ENCODE data around the gene ELF2. TPM values are rescaled to one million over a fixed set of nuclear protein-coding genes. Genes with fewer than 3 reads are reported as not detected.
"Not testable (repeated sequence)": the region's sequence is repeated elsewhere in the genome, so short reads cannot be mapped to it uniquely, and the experiment has no call there.

The ELF2 gene
- polyA plus RNA-seq, 1 of the 3 experiments (the other 2 are of a cell fraction): 14.0 TPM

- H3K4me3 ChIP-seq (ENCODE audit: low read depth in 2 of 2, low read length in 1 of 2): no peak overlapping the region
- H3K9me3 ChIP-seq: no peaks in the 10 kb centered on the region
- ChIA-PET CTCF (interaction anchor here (0.6 to 1.3 kb wide), 4 partner anchors 64 to 267 kb away, joined by 3 read pairs; partner anchors contain the start of gene NDUFC1), POLR2A (no interaction called here)
- H3K4me1 ChIP-seq (ENCODE audit: control insufficient read depth in 1 of 2, insufficient read depth in 2 of 2, low read depth in 1 of 2, low read length in 1 of 2): no peaks in the 10 kb centered on the region; a peak in 1 of 4 replicates
- no peak overlapping the region for H2AFZ ChIP-seq (ENCODE audit: low read depth)
- TF ChIP-seq MXI1 (IDR thresholded peaks at IDR 0.05; ENCODE audit: low read depth, low read length) (no peak), NRF1 (IDR thresholded peaks at IDR 0.05; ENCODE audit: low read depth, low read length) (no peak), RAD21 (IDR thresholded peaks at IDR 0.05; ENCODE audit: low read length) (no peak), ELF1 (IDR thresholded peaks at IDR 0.05) (no peak), GATA2 (CRISPR knock-in tag; IDR thresholded peaks at IDR 0.05) (no peak), EP300 (IDR thresholded peaks at IDR 0.05; ENCODE audit: borderline replicate concordance in 1 of 2, low read depth in 1 of 2, low read length in 1 of 2) (no peak), FOXJ3 (CRISPR knock-in tag; IDR thresholded peaks at IDR 0.05) (no peak), YY1 (IDR thresholded peaks at IDR 0.05; ENCODE audit: low read depth) (no peak), RCOR1 (IDR thresholded peaks at IDR 0.05; ENCODE audit: low read length) (no peak)
- TF ChIP-seq, protein P1, sequence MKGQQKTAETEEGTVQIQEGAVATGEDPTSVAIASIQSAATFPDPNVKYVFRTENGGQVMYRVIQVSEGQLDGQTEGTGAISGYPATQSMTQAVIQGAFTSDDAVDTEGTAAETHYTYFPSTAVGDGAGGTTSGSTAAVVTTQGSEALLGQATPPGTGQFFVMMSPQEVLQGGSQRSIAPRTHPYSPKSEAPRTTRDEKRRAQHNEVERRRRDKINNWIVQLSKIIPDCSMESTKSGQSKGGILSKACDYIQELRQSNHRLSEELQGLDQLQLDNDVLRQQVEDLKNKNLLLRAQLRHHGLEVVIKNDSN (IDR thresholded peaks at IDR 0.05; ENCODE audit: borderline replicate concordance, low read depth): no peak
- 93% methylated on average over 5 of the region's 5 CpGs for WGBS (ENCODE audit: low lambda C conversion rate)
- H3F3A ChIP-seq (replicated peaks; ENCODE audit: insufficient read depth): peaks cover 17% of the 10 kb centered on the region
- no peaks in the 10 kb centered on the region for H3K9me2 ChIP-seq
- H4K20me1 ChIP-seq (ENCODE audit: insufficient read depth): peaks cover 59% of the 10 kb centered on the region
- H3K79me2 ChIP-seq (ENCODE audit: insufficient read depth): peaks cover 99% of the 10 kb centered on the region
- no peaks in the 10 kb centered on the region for H3K27me3 ChIP-seq (ENCODE audit: insufficient read depth)
- no peak overlapping the region for H3K9ac ChIP-seq
- H3K4me2 ChIP-seq: no peak overlapping the region
- DNase-seq: no peak
- peaks cover 4 to 17% of the 10 kb centered on the region in 2 experiments for H3K36me3 ChIP-seq (replicated peaks in 1 of 2; ENCODE audit: control insufficient read depth in 1 of 2, insufficient read depth in 2 of 2, low read length in 1 of 2)
- H3K27ac ChIP-seq (ENCODE audit: low read depth in 2 of 2, low read length in 1 of 2): no peak overlapping the region
Measured at GRCh38 chr4:139035650-139036049, 141.4 kb downstream of the ELF2 start.

GRCh38 chr4:139030614-139031235, 146.3 kb downstream of the ELF2 start:
- ChIA-PET CTCF (interaction anchor here (0.6 to 4.9 kb wide), 55 partner anchors 8 to 620 kb away, joined by 3 to 74 read pairs (median 5); partner anchors contain the start of genes ELF2, NAA15 and NDUFC1), POLR2A (interaction anchor here (1.0 to 2.1 kb wide), 3 partner anchors 12 to 148 kb away, joined by 3 to 7 read pairs (median 3); no protein-coding TSS in a partner anchor)
- Histone ChIP-seq H4K20me1 (ENCODE audit: insufficient read depth) (peaks cover 80% of the 10 kb centered on the region), H3K9ac (no peak overlapping the region), H3K27ac (ENCODE audit: low read depth in 2 of 2, low read length in 1 of 2) (no peak overlapping the region; a peak in 1 of 4 replicates), H3K79me2 (ENCODE audit: insufficient read depth) (peaks cover 99% of the 10 kb centered on the region), H3K27me3 (ENCODE audit: insufficient read depth) (no peaks in the 10 kb centered on the region), H3K4me3 (ENCODE audit: low read depth in 2 of 2, low read length in 1 of 2) (no peak overlapping the region), H3K36me3 (replicated peaks in 1 of 2; ENCODE audit: control insufficient read depth in 1 of 2, insufficient read depth in 2 of 2, low read length in 1 of 2) (no peaks in the 10 kb centered on the region), H3K9me2 (no peaks in the 10 kb centered on the region), H2AFZ (ENCODE audit: low read depth) (no peak overlapping the region), H3K4me1 (ENCODE audit: control insufficient read depth in 1 of 2, insufficient read depth in 2 of 2, low read depth in 1 of 2, low read length in 1 of 2) (peaks cover 0 to 6% of the 10 kb centered on the region in 2 experiments; a peak in 1 of 4 replicates), H3K4me2 (no peak overlapping the region), H3K9me3 (no peaks in the 10 kb centered on the region), H3F3A (replicated peaks; ENCODE audit: insufficient read depth) (peaks cover 13% of the 10 kb centered on the region)
- 55% methylated on average over 13 of the region's 14 CpGs for WGBS (ENCODE audit: low lambda C conversion rate)
- peak; percentile 67 for DNase-seq
- TF ChIP-seq TCF12 (IDR thresholded peaks at IDR 0.05) (peak; percentile 65), MXI1 (IDR thresholded peaks at IDR 0.05; ENCODE audit: low read depth, low read length) (0 out of 2 replicates have a peak, but pooled peaks have one; percentile 23), SMC3 (IDR thresholded peaks at IDR 0.05; ENCODE audit: low read depth, low read length) (peak; percentile 66), CTCF (IDR thresholded peaks at IDR 0.05) (peak; percentile 88), TAF1 (IDR thresholded peaks at IDR 0.05; ENCODE audit: borderline replicate concordance, low read depth, low read length) (no peak), RAD21 (IDR thresholded peaks at IDR 0.05; ENCODE audit: low read length) (peak; percentile 96), POLR2AphosphoS5 (IDR thresholded peaks at IDR 0.05; ENCODE audit: low read depth, low read length) (peak; percentile 36; the same call in 1 of the 2 replicates), RCOR1 (IDR thresholded peaks at IDR 0.05; ENCODE audit: low read length) (peak; percentile 48; the same call in 1 of the 2 replicates), MAX (IDR thresholded peaks at IDR 0.05; ENCODE audit: low read depth) (no peak), CHD2 (IDR thresholded peaks at IDR 0.05; ENCODE audit: low read length, partially characterized antibody) (peak; percentile 51)

GRCh38 chr4:139029866-139030363, 147.1 kb downstream of the ELF2 start:
- Histone ChIP-seq H3F3A (replicated peaks; ENCODE audit: insufficient read depth) (peaks cover 13% of the 10 kb centered on the region), H4K20me1 (ENCODE audit: insufficient read depth) (peaks cover 88% of the 10 kb centered on the region), H3K79me2 (ENCODE audit: insufficient read depth) (peaks cover 99% of the 10 kb centered on the region)
- not testable (repeated sequence) for H3K27ac ChIP-seq (ENCODE audit: low read depth in 2 of 2, low read length in 1 of 2); H3K27me3 ChIP-seq (ENCODE audit: insufficient read depth); DNase-seq; H3K4me1 ChIP-seq (ENCODE audit: control insufficient read depth in 1 of 2, insufficient read depth in 2 of 2, low read depth in 1 of 2, low read length in 1 of 2); H3K9me2 ChIP-seq; H3K4me3 ChIP-seq (ENCODE audit: low read depth in 2 of 2, low read length in 1 of 2); H3K36me3 ChIP-seq (replicated peaks in 1 of 2; ENCODE audit: control insufficient read depth in 1 of 2, insufficient read depth in 2 of 2, low read length in 1 of 2); H3K9me3 ChIP-seq; H3K4me2 ChIP-seq; H2AFZ ChIP-seq (ENCODE audit: low read depth); H3K9ac ChIP-seq
- ChIA-PET POLR2A (interaction anchor here (0.6 to 2.1 kb wide), 4 partner anchors 11 to 148 kb away, joined by 3 to 7 read pairs (median 3); no protein-coding TSS in a partner anchor), CTCF (interaction anchor here (0.6 to 4.9 kb wide), 51 partner anchors 7 to 621 kb away, joined by 3 to 74 read pairs (median 6); partner anchors contain the start of genes ELF2, NAA15 and NDUFC1)
- 100% methylated on average over 6 of the region's 6 CpGs for WGBS (ENCODE audit: low lambda C conversion rate)
